GM12875 (cell line): ENCODE data around the gene WDR17.

Source experiments
- H3K4me3 ChIP-seq: one replicate; pipeline ENCODE4 v1.5.1; 2011; ENCODE audit warnings: low read depth, low read length, control low read depth
- CTCF ChIP-seq: IDR thresholded peaks from 2 replicates; pipeline ENCODE4 v1.5.1; 2011; ENCODE audit warnings: low read depth, mild to moderate bottlenecking, control low read depth, inconsistent platforms, low read length, moderate library complexity, borderline replicate concordance; ENCODE audit not compliant: insufficient read depth

Gene WDR17

DNA sequence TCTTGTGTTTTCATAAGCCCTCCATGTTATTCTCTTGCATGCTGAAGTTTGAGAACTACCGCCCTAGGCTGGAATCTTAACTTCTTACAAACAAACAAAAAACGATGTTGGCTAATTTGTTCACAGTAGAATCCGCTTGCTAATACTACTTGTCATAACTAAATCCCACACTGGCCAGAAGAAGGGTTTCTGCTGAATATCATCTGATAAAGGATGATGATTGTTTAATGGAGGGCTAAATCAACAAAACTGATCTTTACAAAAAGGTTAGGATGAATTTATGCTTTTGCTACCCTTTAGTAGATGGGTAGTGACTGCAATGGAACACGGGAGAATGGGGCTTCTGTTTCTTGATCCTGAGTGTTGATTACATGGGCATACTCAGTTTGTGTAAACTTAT lies 87.5 kb downstream of the WDR17 start:
- TF ChIP-seq CTCF, result no peak
- H3K4me3 ChIP-seq, result no peak overlapping the region

DNA sequence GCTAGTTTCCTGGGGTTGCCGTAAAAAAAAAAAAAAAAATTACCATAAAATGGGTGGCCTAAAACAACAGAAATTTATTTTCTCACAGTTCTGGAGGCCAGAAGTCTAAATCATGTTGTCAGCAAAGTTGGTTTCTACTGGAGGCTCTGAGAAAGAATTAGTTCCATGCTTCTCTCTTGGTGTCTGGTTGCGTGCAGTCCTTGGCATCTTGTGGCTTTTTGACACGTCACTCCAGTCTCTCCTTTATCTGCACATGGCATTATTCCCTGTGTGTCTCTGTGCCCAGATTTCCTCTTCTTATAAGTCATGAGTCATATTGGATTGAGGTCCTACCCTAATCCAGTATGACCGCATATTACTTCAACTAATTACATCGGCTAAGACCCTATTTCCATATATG lies 91.0 kb downstream of the WDR17 start:
- no peak for TF ChIP-seq CTCF
- no peak overlapping the region for H3K4me3 ChIP-seq

- TF ChIP-seq CTCF, result no peak
- no peak overlapping the region for H3K4me3 ChIP-seq
Measured at GRCh38 chr4:176163041-176163440, 97.4 kb downstream of the WDR17 start.

DNA sequence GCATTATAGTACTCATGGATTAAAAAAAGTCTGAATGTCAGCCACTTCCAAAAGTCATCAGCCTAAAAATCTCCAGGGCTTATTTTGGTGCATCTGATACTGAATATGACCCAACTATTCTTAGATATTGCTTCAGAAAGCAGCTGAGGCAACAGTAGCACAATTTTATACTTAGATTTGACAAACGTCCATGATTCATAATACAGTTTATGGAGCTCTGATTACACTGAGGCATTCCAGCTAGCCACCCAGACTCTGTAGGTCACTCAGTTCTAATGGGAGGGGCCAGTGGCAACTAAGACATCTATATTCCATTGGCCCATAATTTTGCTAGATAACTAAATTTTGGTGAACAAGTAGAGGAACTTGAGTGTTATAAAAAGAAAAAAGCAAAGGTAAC lies 119.4 kb downstream of the WDR17 start:
- H3K4me3 ChIP-seq, result no peak overlapping the region
- no peak for TF ChIP-seq CTCF

DNA sequence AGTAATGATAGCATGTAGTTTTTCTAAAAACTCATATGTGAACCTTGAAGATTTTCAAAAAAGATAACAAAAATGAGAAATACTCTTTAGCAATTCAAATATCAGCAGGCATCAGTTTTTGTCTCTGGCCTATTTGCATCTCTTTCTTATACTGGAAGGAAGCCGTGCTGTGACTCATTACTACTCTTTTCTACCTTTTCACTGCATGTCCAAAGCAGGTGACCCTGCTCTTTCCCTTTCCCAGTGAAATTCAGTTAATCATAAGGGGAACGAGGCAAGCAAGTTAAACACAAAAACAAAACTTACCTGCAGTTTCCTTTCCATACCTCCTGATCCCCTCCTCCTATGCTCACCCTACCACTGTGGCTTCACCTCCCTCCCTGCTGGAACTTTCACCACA lies 120.4 kb downstream of the WDR17 start:
- H3K4me3 ChIP-seq, result no peak overlapping the region
- no peak for TF ChIP-seq CTCF

GRCh38 chr4:176186671-176187395 lies 121.2 kb downstream of the WDR17 start:
- H3K4me3 ChIP-seq, result no peak overlapping the region
- no peak for TF ChIP-seq CTCF

GRCh38 chr4:176187624-176188023 lies 122.0 kb downstream of the WDR17 start:
- no peak overlapping the region for H3K4me3 ChIP-seq
- no peak for TF ChIP-seq CTCF
